CD4-positive, alpha-beta T cell treated with Interleukin-2 at 100 ng/mL for 4 hours (primary cell): ENCODE data around the gene OSGIN1.
A peak's percentile ranks its signal among the peaks of the same experiment; 100 is the strongest.

Source experiments
- DNase-seq: peaks from one replicate; pipeline ENCODE4 v3.0.0-alpha.2; 2020; ENCODE audit warnings: low spot score

The OSGIN1 gene

GRCh38 chr16:83952940-83953795, at the start of gene OSGIN1:
Gene OSGIN1 (plus strand): TSS chr16:83953240. CDS start chr16:83957672, 4,432 bp downstream.
- DNase-seq, result peak; percentile 48

GRCh38 chr16:83903751-83904150, 49.3 kb upstream of the OSGIN1 start:
- no peak for DNase-seq

GRCh38 chr16:83906683-83907082, 46.4 kb upstream of the OSGIN1 start:
- DNase-seq, result no peak

GRCh38 chr16:83907111-83907510, 45.9 kb upstream of the OSGIN1 start:
- DNase-seq, result no peak

GRCh38 chr16:83907631-83908250, 45.3 kb upstream of the OSGIN1 start:
- no peak for DNase-seq

GRCh38 chr16:83908798-83909197, 44.2 kb upstream of the OSGIN1 start:
- no peak for DNase-seq

GRCh38 chr16:83911290-83911689, 41.8 kb upstream of the OSGIN1 start:
- no peak for DNase-seq

- no peak for DNase-seq
Measured at GRCh38 chr16:83912519-83913244, 40.4 kb upstream of the OSGIN1 start.

- no peak for DNase-seq
Measured at GRCh38 chr16:83913245-83913633, 39.8 kb upstream of the OSGIN1 start.

GRCh38 chr16:83914091-83914710, 38.8 kb upstream of the OSGIN1 start:
- DNase-seq, result no peak

GRCh38 chr16:83915081-83915480, 38.0 kb upstream of the OSGIN1 start:
- no peak for DNase-seq

GRCh38 chr16:83915491-83915890, 37.5 kb upstream of the OSGIN1 start:
- no peak for DNase-seq

GRCh38 chr16:83917152-83918120, 35.6 kb upstream of the OSGIN1 start:
- no peak for DNase-seq

GRCh38 chr16:83920894-83921491, 32.0 kb upstream of the OSGIN1 start:
- no peak for DNase-seq

GRCh38 chr16:83923581-83924365, 29.3 kb upstream of the OSGIN1 start:
- DNase-seq, result no peak

- no peak for DNase-seq
Measured at GRCh38 chr16:83924686-83925085, 28.4 kb upstream of the OSGIN1 start.

GRCh38 chr16:83925095-83925905, 27.7 kb upstream of the OSGIN1 start:
- no peak for DNase-seq

GRCh38 chr16:83925957-83926725, 26.9 kb upstream of the OSGIN1 start:
- DNase-seq, result no peak
